ENCODE data around the gene SKAP1.
A peak's percentile ranks its signal among the peaks of the same experiment; 100 is the strongest.
"Not testable (repeated sequence)": the region's sequence is repeated elsewhere in the genome, so short reads cannot be mapped to it uniquely, and the experiment has no call there.

Gene SKAP1

DNA sequence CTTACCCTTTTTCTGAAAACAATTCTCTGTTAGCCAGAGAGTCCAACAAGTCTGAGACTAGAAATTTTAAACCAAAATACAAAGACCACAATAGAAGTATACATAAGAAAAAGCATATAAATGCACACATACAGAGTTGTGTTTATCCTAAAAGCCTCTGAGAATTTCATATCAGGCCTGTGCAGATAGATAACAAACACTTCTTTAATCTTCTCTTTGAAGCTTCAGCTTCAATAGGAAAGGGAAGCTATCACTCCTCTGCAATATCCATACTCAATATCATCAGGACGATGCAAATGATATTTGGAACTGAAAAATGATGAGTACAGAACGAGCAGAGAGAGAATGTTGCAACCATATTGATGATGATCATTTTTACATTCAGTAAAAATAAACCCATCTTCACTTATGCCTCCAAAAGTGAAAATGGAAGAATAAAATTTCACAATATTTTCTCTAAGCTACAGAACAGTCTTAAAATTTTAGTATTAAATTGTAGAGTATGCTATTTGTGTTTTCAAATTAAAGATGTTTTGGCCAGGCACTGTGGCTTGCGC is 61.6 kb downstream of the SKAP1 start:
- no peak for DNase-seq (ENCODE audit: low spot score)
- TF ChIP-seq, protein P1, sequence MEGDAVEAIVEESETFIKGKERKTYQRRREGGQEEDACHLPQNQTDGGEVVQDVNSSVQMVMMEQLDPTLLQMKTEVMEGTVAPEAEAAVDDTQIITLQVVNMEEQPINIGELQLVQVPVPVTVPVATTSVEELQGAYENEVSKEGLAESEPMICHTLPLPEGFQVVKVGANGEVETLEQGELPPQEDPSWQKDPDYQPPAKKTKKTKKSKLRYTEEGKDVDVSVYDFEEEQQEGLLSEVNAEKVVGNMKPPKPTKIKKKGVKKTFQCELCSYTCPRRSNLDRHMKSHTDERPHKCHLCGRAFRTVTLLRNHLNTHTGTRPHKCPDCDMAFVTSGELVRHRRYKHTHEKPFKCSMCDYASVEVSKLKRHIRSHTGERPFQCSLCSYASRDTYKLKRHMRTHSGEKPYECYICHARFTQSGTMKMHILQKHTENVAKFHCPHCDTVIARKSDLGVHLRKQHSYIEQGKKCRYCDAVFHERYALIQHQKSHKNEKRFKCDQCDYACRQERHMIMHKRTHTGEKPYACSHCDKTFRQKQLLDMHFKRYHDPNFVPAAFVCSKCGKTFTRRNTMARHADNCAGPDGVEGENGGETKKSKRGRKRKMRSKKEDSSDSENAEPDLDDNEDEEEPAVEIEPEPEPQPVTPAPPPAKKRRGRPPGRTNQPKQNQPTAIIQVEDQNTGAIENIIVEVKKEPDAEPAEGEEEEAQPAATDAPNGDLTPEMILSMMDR (IDR thresholded peaks at IDR 0.05; ENCODE audit: extremely low read depth, missing control alignments), result no peak

DNA sequence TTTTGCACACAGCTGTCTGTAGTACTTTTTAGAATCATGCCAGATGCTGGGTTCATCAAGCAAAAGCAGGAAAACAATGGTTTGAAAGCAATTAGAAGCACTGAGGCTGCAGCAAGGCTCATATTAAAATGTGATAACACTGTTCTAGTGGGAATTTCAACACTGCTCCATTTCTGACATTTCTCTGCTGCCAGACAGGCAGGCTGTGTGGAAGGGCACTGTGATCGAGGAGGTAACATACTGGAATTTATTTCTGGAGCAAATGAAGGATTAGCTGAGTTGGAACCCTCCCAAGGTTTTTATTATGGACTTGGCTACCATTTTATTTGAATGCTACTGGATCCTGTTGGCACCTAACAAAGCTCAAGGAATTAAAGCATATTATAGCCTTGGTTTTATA is 66.9 kb downstream of the SKAP1 start:
- TF ChIP-seq, protein P1 (IDR thresholded peaks at IDR 0.05; ENCODE audit: extremely low read depth, missing control alignments), result no peak
- no peak for DNase-seq (ENCODE audit: low spot score)

DNA sequence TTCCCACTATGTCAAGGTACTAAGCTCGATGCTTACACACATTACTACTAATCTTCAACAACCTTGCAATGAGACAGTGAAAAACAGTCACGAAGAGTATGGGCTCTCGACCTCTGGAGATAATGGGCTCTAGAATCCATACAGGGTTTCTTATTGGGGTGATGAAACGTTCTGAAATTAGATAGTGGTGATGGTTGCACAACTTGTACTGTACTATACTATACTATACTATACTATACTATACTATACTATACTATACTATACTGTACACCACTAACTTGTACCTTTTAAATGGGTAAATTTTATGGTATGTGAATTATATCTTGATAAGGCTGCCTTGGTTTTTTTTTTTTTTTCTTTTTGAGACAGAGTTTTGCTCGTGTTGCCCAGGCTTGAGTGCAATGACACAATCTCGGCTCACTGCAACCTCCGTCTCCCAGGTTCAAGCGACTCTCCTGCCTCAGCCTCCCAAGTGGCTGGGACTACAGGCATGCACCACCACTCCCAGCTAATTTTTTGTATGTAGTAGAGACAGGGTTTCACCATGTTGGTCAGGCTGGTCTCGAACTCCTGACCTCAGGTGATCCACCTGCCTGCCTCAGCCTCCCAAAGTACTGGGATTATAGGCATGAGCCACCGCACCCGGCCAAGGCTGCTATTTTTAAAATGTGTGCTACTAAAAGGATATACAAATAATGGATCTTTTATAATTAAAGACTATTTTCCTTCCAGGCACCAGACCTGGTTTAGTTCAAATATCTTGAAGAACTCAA is 69.0 kb downstream of the SKAP1 start:
- not testable (repeated sequence) for DNase-seq (ENCODE audit: low spot score)

DNA sequence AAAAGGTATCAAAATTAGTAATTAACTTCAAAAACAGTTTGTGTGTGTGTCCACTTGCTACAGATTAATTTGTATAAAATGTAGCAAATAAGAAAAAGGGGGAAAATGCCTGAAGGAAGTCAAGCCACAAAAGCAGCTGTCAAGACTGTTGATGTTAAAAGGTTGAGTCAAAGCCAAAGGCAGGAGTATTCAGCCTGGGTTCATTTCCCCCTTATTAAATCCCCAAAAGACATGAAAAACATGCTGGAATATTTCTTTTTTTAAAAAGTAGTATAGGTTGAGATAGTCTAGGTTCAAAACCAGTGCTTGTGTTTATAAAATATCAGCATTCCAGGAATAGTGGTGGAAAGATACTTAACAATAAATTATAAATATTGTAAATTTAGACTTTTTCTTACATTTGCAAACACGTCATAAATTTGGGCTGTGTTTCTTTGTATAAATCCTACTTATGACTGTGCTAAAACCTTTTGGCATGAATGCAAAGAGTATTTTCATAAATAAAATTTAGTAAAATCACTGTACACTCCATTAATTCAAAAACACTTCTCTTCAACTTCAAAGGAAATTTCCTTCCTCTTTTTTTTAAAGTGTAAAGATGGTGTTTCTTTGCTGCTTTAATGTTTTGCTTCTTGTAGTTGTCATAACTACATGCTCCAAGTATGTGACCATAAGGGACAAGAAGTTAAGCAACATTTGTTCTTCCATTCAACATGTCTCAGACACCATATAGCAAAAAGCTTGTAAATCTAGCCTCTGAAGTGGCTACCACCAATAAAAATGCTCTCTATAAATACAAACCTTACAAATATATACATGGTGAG is 72.0 kb downstream of the SKAP1 start:
- TF ChIP-seq, protein P1 (IDR thresholded peaks at IDR 0.05; ENCODE audit: extremely low read depth, missing control alignments), result no peak
- no peak for DNase-seq (ENCODE audit: low spot score)

DNA sequence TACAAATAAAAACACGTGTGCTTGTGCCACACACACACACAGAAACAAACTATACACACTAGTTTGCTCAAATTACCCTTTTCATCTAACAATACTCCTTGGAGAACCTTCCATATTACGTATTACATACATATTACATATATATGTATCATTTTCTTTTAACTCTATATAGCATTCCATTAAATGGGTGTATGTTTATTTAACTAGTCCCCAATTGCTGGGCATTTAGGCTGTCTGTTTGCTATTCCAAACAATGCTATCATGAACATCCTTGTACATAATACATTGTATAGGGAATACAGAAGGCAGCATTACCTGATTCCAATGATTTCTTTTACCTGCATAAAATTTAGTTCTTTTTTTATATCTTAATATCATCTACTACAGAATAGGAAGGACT is 73.1 kb downstream of the SKAP1 start:
- no peak for DNase-seq (ENCODE audit: low spot score)
- TF ChIP-seq, protein P1 (IDR thresholded peaks at IDR 0.05; ENCODE audit: extremely low read depth, missing control alignments), result no peak

DNA sequence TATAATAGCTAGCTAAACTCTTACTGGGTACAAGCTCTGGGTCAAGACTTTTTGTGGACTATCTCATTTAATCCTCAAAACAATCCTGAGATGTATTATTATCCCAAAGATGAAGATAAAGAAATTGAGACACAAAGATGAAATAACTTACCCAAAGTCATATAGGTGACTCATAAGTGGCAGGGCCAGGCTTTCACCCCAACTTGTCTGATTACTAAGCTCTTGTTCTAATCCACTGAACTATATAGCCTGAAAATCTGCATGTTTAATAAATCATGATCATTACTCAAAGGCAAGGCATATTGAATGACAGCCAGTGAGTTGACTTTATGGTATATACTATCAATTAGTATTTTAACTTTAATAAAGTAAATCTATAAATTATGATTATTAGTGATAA is 77.4 kb downstream of the SKAP1 start:
- TF ChIP-seq, protein P1 (IDR thresholded peaks at IDR 0.05; ENCODE audit: extremely low read depth, missing control alignments), result no peak
- DNase-seq (ENCODE audit: low spot score), result no peak

DNA sequence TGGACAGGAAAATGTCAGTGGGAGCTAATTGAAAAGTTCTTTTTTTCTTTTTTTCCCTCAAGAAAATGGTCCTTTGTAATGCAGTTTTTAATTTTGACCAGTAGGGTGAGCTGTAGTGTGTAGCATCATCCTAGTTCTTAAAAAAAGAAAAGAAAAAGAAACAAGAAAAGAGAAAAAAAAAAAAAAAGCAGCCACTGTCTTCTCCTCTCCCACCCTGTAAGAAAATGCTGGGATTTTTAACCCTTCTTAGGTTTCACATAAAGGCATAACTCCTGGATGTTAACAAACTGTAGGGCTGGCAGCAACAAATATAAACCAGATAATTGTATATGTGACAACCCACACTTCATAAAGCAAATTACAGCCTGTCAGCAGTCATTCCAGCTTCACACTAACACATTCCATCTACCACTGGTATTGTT is 78.1 kb downstream of the SKAP1 start:
- TF ChIP-seq, protein P1 (IDR thresholded peaks at IDR 0.05; ENCODE audit: extremely low read depth, missing control alignments), result peak; percentile 34
- peak; percentile 13 for DNase-seq (ENCODE audit: low spot score)

All from GM20000 (cell line).